Brain pericyte (primary cell): ENCODE data around the gene FHDC1.
"Not testable (repeated sequence)": the region's sequence is repeated elsewhere in the genome, so short reads cannot be mapped to it uniquely, and the experiment has no call there.

Experiments used
- DNase-seq: peaks from one replicate; pipeline ENCODE4 v3.0.0-alpha.2; 2012; ENCODE audit warnings: low read depth, low spot score

The FHDC1 gene

GRCh38 chr4:152935631-152936445 is at the start of gene FHDC1:
Gene FHDC1, plus strand, starts transcription at chr4:152936323. Its CDS starts 6,735 bp downstream, at chr4:152943058.
- DNase-seq, result no peak

GRCh38 chr4:152887981-152888380 is 48.1 kb upstream of the FHDC1 start:
- DNase-seq, result no peak

- no peak for DNase-seq
These were observed 43.1 kb upstream of the FHDC1 start for GRCh38 chr4:152892974-152893373.

- no peak for DNase-seq
These were observed 41.5 kb upstream of the FHDC1 start for GRCh38 chr4:152894673-152895072.

GRCh38 chr4:152896811-152897210 is 39.3 kb upstream of the FHDC1 start:
- DNase-seq, result no peak

- DNase-seq, result not testable (repeated sequence)
These were observed 38.0 kb upstream of the FHDC1 start for GRCh38 chr4:152898133-152898532.

- DNase-seq, result no peak
These were observed 37.5 kb upstream of the FHDC1 start for GRCh38 chr4:152898606-152899005.

GRCh38 chr4:152900395-152900794 is 35.7 kb upstream of the FHDC1 start:
- DNase-seq, result no peak

GRCh38 chr4:152901205-152901604 is 34.9 kb upstream of the FHDC1 start:
- no peak for DNase-seq

- no peak for DNase-seq
These were observed 32.5 kb upstream of the FHDC1 start for GRCh38 chr4:152903658-152904057.

GRCh38 chr4:152909901-152910300 is 26.2 kb upstream of the FHDC1 start:
- no peak for DNase-seq

GRCh38 chr4:152910521-152910920 is 25.6 kb upstream of the FHDC1 start:
- no peak for DNase-seq

- no peak for DNase-seq
These were observed 18.4 kb upstream of the FHDC1 start for GRCh38 chr4:152917543-152918395.

GRCh38 chr4:152919826-152920225 is 16.3 kb upstream of the FHDC1 start:
- no peak for DNase-seq

- no peak for DNase-seq
These were observed 15.4 kb upstream of the FHDC1 start for GRCh38 chr4:152920768-152921167.

- no peak for DNase-seq
These were observed 14.8 kb upstream of the FHDC1 start for GRCh38 chr4:152921284-152921683.

GRCh38 chr4:152925851-152926250 is 10.3 kb upstream of the FHDC1 start:
- DNase-seq, result no peak

GRCh38 chr4:152926959-152927358 is 9.2 kb upstream of the FHDC1 start:
- no peak for DNase-seq

- no peak for DNase-seq
These were observed 8.4 kb upstream of the FHDC1 start for GRCh38 chr4:152927737-152928136.

- no peak for DNase-seq
These were observed 7.8 kb upstream of the FHDC1 start for GRCh38 chr4:152928286-152928685.

GRCh38 chr4:152929888-152930287 is 6.2 kb upstream of the FHDC1 start:
- no peak for DNase-seq

GRCh38 chr4:152935143-152935542 is 980 bp upstream of the FHDC1 start:
- no peak for DNase-seq
